ENCODE results near the gene EHMT1.
"Not testable (repeated sequence)": the region's sequence is repeated elsewhere in the genome, so short reads cannot be mapped to it uniquely, and the experiment has no call there.

EHMT1 gene

GRCh38 chr9:137721899-137722298, 103.1 kb downstream of the EHMT1 start:
- DNase-seq, result no peak

- DNase-seq, result no peak
These were observed 103.7 kb downstream of the EHMT1 start for GRCh38 chr9:137722481-137722880.

- DNase-seq, result not testable (repeated sequence)
These were observed 104.6 kb downstream of the EHMT1 start for GRCh38 chr9:137723356-137723755.

GRCh38 chr9:137723783-137724445, 105.1 kb downstream of the EHMT1 start:
- DNase-seq, result no peak

GRCh38 chr9:137724818-137725240, 106.0 kb downstream of the EHMT1 start:
- no peak for DNase-seq

GRCh38 chr9:137725598-137725997, 106.8 kb downstream of the EHMT1 start:
- no peak for DNase-seq

- not testable (repeated sequence) for DNase-seq
These were observed 107.5 kb downstream of the EHMT1 start for GRCh38 chr9:137726336-137726735.

- DNase-seq, result no peak
These were observed 108.0 kb downstream of the EHMT1 start for GRCh38 chr9:137726764-137727163.

- no peak for DNase-seq
These were observed 108.9 kb downstream of the EHMT1 start for GRCh38 chr9:137727716-137728115.

- DNase-seq, result no peak
These were observed 109.9 kb downstream of the EHMT1 start for GRCh38 chr9:137728444-137729311.

- no peak for DNase-seq
These were observed 112.6 kb downstream of the EHMT1 start for GRCh38 chr9:137731216-137731946.

GRCh38 chr9:137731947-137732813, 113.4 kb downstream of the EHMT1 start:
- no peak for DNase-seq

- no peak for DNase-seq
These were observed 114.6 kb downstream of the EHMT1 start for GRCh38 chr9:137733429-137733828.

- no peak for DNase-seq
These were observed 115.4 kb downstream of the EHMT1 start for GRCh38 chr9:137734181-137734580.

GRCh38 chr9:137738182-137738696, 119.4 kb downstream of the EHMT1 start:
- DNase-seq, result not testable (repeated sequence)

GRCh38 chr9:137738703-137739102, 119.9 kb downstream of the EHMT1 start:
- no peak for DNase-seq

GRCh38 chr9:137739371-137740309, 120.8 kb downstream of the EHMT1 start:
- DNase-seq, result no peak

- DNase-seq, result peak; percentile 66
These were observed 121.5 kb downstream of the EHMT1 start for GRCh38 chr9:137740312-137740711.

GRCh38 chr9:137741330-137741729, 122.5 kb downstream of the EHMT1 start:
- no peak for DNase-seq

- no peak for DNase-seq
These were observed 123.9 kb downstream of the EHMT1 start for GRCh38 chr9:137742698-137743097.

- no peak for DNase-seq
These were observed 124.9 kb downstream of the EHMT1 start for GRCh38 chr9:137743695-137744094.

Data from NCI-H510A treated with DMSO at 0.1 percent for 48 hours (cell line).